Measurements from ENCODE around the gene SLC45A1.

Gene SLC45A1

GRCh38 chr1:8337776-8338525 lies 20.0 kb downstream of the SLC45A1 start:
- no peaks in the 10 kb centered on the region for H4K20me1 ChIP-seq (ENCODE audit: insufficient read depth, low read length)
- no peak overlapping the region for H2AFZ ChIP-seq (ENCODE audit: low read depth, low read length)
- no peak overlapping the region for H3K9ac ChIP-seq (ENCODE audit: low read length)
- no peaks in the 10 kb centered on the region for H3K4me1 ChIP-seq (ENCODE audit: low read length)
- no peak overlapping the region for H3K4me2 ChIP-seq (ENCODE audit: low read length)
- no peaks in the 10 kb centered on the region for H3K9me3 ChIP-seq (ENCODE audit: insufficient read depth, low read length)
- H3K79me2 ChIP-seq (ENCODE audit: low read length), result no peaks in the 10 kb centered on the region
- no peak overlapping the region for H3K27ac ChIP-seq (ENCODE audit: low read length)
- no peaks in the 10 kb centered on the region for H3K36me3 ChIP-seq (replicated peaks; ENCODE audit: low read depth, low read length)
- no peak overlapping the region for H3K4me3 ChIP-seq (ENCODE audit: low read length)
- TF ChIP-seq CTCF (IDR thresholded peaks at IDR 0.05; ENCODE audit: low read depth, low read length) (no peak), EZH2phosphoT487 (IDR thresholded peaks at IDR 0.05; ENCODE audit: low read depth) (no peak)
- no peaks in the 10 kb centered on the region for H3K27me3 ChIP-seq (ENCODE audit: low read depth, low read length)

GRCh38 chr1:8338526-8339202 lies 20.8 kb downstream of the SLC45A1 start:
- H3K36me3 ChIP-seq (replicated peaks; ENCODE audit: low read depth, low read length), result no peaks in the 10 kb centered on the region
- H3K9ac ChIP-seq (ENCODE audit: low read length), result no peak overlapping the region
- H3K4me2 ChIP-seq (ENCODE audit: low read length), result no peak overlapping the region
- no peak overlapping the region for H3K4me3 ChIP-seq (ENCODE audit: low read length)
- no peaks in the 10 kb centered on the region for H3K27me3 ChIP-seq (ENCODE audit: low read depth, low read length)
- no peaks in the 10 kb centered on the region for H3K79me2 ChIP-seq (ENCODE audit: low read length)
- no peaks in the 10 kb centered on the region for H3K9me3 ChIP-seq (ENCODE audit: insufficient read depth, low read length)
- no peak overlapping the region for H2AFZ ChIP-seq (ENCODE audit: low read depth, low read length)
- TF ChIP-seq CTCF (IDR thresholded peaks at IDR 0.05; ENCODE audit: low read depth, low read length) (no peak), EZH2phosphoT487 (IDR thresholded peaks at IDR 0.05; ENCODE audit: low read depth) (no peak)
- H4K20me1 ChIP-seq (ENCODE audit: insufficient read depth, low read length), result no peaks in the 10 kb centered on the region
- no peak overlapping the region for H3K27ac ChIP-seq (ENCODE audit: low read length)
- no peaks in the 10 kb centered on the region for H3K4me1 ChIP-seq (ENCODE audit: low read length)

GRCh38 chr1:8339203-8339600 lies 21.3 kb downstream of the SLC45A1 start:
- Histone ChIP-seq H3K9me3 (ENCODE audit: insufficient read depth, low read length) (no peaks in the 10 kb centered on the region), H4K20me1 (ENCODE audit: insufficient read depth, low read length) (no peaks in the 10 kb centered on the region), H3K9ac (ENCODE audit: low read length) (no peak overlapping the region), H3K4me2 (ENCODE audit: low read length) (no peak overlapping the region), H2AFZ (ENCODE audit: low read depth, low read length) (no peak overlapping the region), H3K36me3 (replicated peaks; ENCODE audit: low read depth, low read length) (no peaks in the 10 kb centered on the region), H3K79me2 (ENCODE audit: low read length) (no peaks in the 10 kb centered on the region), H3K4me3 (ENCODE audit: low read length) (no peak overlapping the region), H3K4me1 (ENCODE audit: low read length) (no peaks in the 10 kb centered on the region), H3K27me3 (ENCODE audit: low read depth, low read length) (no peaks in the 10 kb centered on the region), H3K27ac (ENCODE audit: low read length) (no peak overlapping the region)
- TF ChIP-seq CTCF (IDR thresholded peaks at IDR 0.05; ENCODE audit: low read depth, low read length) (no peak), EZH2phosphoT487 (IDR thresholded peaks at IDR 0.05; ENCODE audit: low read depth) (no peak)

- H3K27me3 ChIP-seq (ENCODE audit: low read depth, low read length), result no peaks in the 10 kb centered on the region
These were observed 22.5 kb downstream of the SLC45A1 start for GRCh38 chr1:8340448-8340847.

More at GRCh38 chr1:8340448-8340847, 22.5 kb downstream of the SLC45A1 start:
- no peak overlapping the region for H2AFZ ChIP-seq (ENCODE audit: low read depth, low read length)
- H3K4me3 ChIP-seq (ENCODE audit: low read length), result no peak overlapping the region
- H3K4me1 ChIP-seq (ENCODE audit: low read length), result no peaks in the 10 kb centered on the region
- no peaks in the 10 kb centered on the region for H4K20me1 ChIP-seq (ENCODE audit: insufficient read depth, low read length)
- H3K9me3 ChIP-seq (ENCODE audit: insufficient read depth, low read length), result no peaks in the 10 kb centered on the region
- no peak overlapping the region for H3K4me2 ChIP-seq (ENCODE audit: low read length)
- TF ChIP-seq EZH2phosphoT487 (IDR thresholded peaks at IDR 0.05; ENCODE audit: low read depth), result no peak
- no peak for TF ChIP-seq CTCF (IDR thresholded peaks at IDR 0.05; ENCODE audit: low read depth, low read length)
- no peak overlapping the region for H3K9ac ChIP-seq (ENCODE audit: low read length)
- no peaks in the 10 kb centered on the region for H3K79me2 ChIP-seq (ENCODE audit: low read length)
- no peaks in the 10 kb centered on the region for H3K36me3 ChIP-seq (replicated peaks; ENCODE audit: low read depth, low read length)
- no peak overlapping the region for H3K27ac ChIP-seq (ENCODE audit: low read length)
